CD4-positive, alpha-beta T cell (primary cell): ENCODE measurements around the gene NDEL1. TPM values are rescaled to one million over a fixed set of nuclear protein-coding genes. Genes with fewer than 3 reads are reported as not detected.

Experiments used
- ATAC-seq: fragments of 200-7000 bp; cut with Tn5 transposase; one replicate; pipeline ENCODE4 v1.10.0; 2022; ENCODE audit warnings: mild to moderate bottlenecking; ENCODE audit not compliant: poor library complexity
- CTCF ChIA-PET: fragments of 350-600 bp; sonication (Branson Sonifier 250); formaldehyde crosslinking; loops from one replicate; lab custom pipeline; 2021; ENCODE audit warnings: antibody characterized with exemption, inconsistent platforms; lab: Charles Lee
- POLR2A ChIA-PET: fragments of 350-600 bp; sonication (Branson Sonifier 250); formaldehyde crosslinking; loops from one replicate; lab custom pipeline; 2021; ENCODE audit warnings: antibody characterized with exemption, inconsistent platforms; lab: Charles Lee
- DNase-seq, 14 experiments: peaks; one replicate each; pipeline ENCODE4 v3.0.0-alpha.2; 2013 to 2020; ENCODE audit warnings: mixed read lengths in 2 of 14
- H3K27ac ChIP-seq, 2 donors: one replicate each; pipeline versions ENCODE4 v1.5.1 to v1.7.0; 2013; ENCODE audit warnings: low read length in 2 of 2, low read depth in 1 of 2, mild to moderate bottlenecking in 1 of 2
- H3K27me3 ChIP-seq, 2 experiments: 1 replicate in 1 of 2; 2 replicates in 1 of 2; pipeline versions ENCODE4 v1.6.1 to v1.7.0; 2013; ENCODE audit warnings: low read length in 2 of 2, control low read depth in 1 of 2, mild to moderate bottlenecking in 1 of 2, moderate library complexity in 1 of 2; ENCODE audit not compliant: insufficient read depth in 2 of 2, control insufficient read depth in 1 of 2
- H3K36me3 ChIP-seq: one replicate; pipeline ENCODE4 v1.6.1; 2013; ENCODE audit warnings: low read length, control low read depth; ENCODE audit not compliant: insufficient read depth
- H3K4me1 ChIP-seq: one replicate; pipeline ENCODE4 v1.6.1; 2013; ENCODE audit warnings: low read length, control low read depth; ENCODE audit not compliant: insufficient read depth
- H3K4me3 ChIP-seq: one replicate; pipeline ENCODE4 v1.5.1; 2013; ENCODE audit warnings: mild to moderate bottlenecking, low read length, moderate library complexity
- H3K9me3 ChIP-seq, 2 experiments: 1 replicate in 1 of 2; 2 replicates in 1 of 2; pipeline versions ENCODE4 v1.6.1 to v1.7.0; 2013; ENCODE audit warnings: low read length in 2 of 2, mild to moderate bottlenecking in 2 of 2, control low read depth in 1 of 2, moderate library complexity in 1 of 2; ENCODE audit not compliant: control insufficient read depth in 1 of 2, insufficient read depth in 1 of 2
- H3K27ac Mint-ChIP-seq: one replicate; pipeline ENCODE4 v1.8.0; 2020; ENCODE audit warnings: mixed read lengths
- H3K27me3 Mint-ChIP-seq: one replicate; pipeline ENCODE4 v1.8.0; 2021; ENCODE audit warnings: mixed read lengths
- H3K36me3 Mint-ChIP-seq: one replicate; pipeline ENCODE4 v1.8.0; 2021; ENCODE audit warnings: low read depth, mixed read lengths
- H3K4me1 Mint-ChIP-seq: one replicate; pipeline ENCODE4 v1.8.0; 2021; ENCODE audit warnings: low read depth, mixed read lengths
- H3K4me3 Mint-ChIP-seq: one replicate; pipeline ENCODE4 v1.8.0; 2020; ENCODE audit warnings: mild to moderate bottlenecking, mixed read lengths
- H3K9me3 Mint-ChIP-seq: one replicate; pipeline ENCODE4 v1.8.0; 2020; ENCODE audit warnings: mixed read lengths
- intact Hi-C, 2 experiments: fragments of 100-400 bp; cut with DNase I in 1 of 2; cut with micrococcal nuclease in 1 of 2; formaldehyde crosslinking; loops; one replicate each; pipeline versions ENCODE4 v1.15.1 to v1.9.0; 2023 to 2025; cut with DNase I, micrococcal nuclease
- total RNA-seq, 174 experiments: library from RNA in 2 of 174; stranded (reverse) in 2 of 174; gene quantifications; one replicate each; pipeline ENCODE4 v1.2.3 and lab custom pipeline; 2021 to 2026
- TF ChIP-seq, protein P1 (sequence below): fragments of 200-600 bp; IDR thresholded peaks from one replicate; pipeline ENCODE4 v1.8.0; 2022; ENCODE audit warnings: antibody characterized with exemption, mild to moderate bottlenecking

Gene NDEL1
- total RNA-seq, 2 experiments from 2014 or later: 300 to 313 TPM

DNA sequence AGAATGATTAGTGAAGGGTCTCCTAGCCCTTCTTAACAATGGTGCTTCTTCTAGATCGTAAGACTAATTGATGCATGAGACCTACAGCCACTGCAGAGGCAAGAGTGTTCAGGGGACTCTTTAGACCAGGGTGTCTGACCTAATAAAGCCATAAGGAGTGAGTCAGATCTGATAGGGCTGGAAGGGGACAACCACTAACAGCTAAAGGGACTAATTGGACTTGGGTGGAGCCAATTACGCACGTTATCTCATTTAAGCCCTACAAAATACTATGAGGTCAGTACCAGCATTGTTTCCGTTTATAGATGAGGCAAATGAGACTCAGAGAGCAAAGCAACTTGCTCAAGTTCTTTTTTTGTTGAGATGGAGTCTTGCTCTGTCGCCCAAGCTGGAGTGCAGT lies 23.6 kb upstream of the NDEL1 start:
- no peak for ATAC-seq
- Mint-ChIP-seq H3K9me3 (no peaks in the 10 kb centered on the region), H3K27me3 (peaks cover 9% of the 10 kb centered on the region), H3K36me3 (no peaks in the 10 kb centered on the region), H3K4me3 (no peak overlapping the region), H3K4me1 (peaks cover 10% of the 10 kb centered on the region), H3K27ac (no peak overlapping the region)
- DNase-seq: no peak
- Histone ChIP-seq H3K27me3 (peaks cover 0 to 7% of the 10 kb centered on the region in 2 experiments), H3K4me1 (peaks cover 16% of the 10 kb centered on the region), H3K27ac (no peak overlapping the region), H3K9me3 (no peaks in the 10 kb centered on the region), H3K4me3 (no peak overlapping the region), H3K36me3 (no peaks in the 10 kb centered on the region)
- intact Hi-C loops: loop anchor here in 1 of 2 experiments (10.0 kb wide), 1 partner anchor 483 kb away; no protein-coding TSS in a partner anchor
- TF ChIP-seq, protein P1, sequence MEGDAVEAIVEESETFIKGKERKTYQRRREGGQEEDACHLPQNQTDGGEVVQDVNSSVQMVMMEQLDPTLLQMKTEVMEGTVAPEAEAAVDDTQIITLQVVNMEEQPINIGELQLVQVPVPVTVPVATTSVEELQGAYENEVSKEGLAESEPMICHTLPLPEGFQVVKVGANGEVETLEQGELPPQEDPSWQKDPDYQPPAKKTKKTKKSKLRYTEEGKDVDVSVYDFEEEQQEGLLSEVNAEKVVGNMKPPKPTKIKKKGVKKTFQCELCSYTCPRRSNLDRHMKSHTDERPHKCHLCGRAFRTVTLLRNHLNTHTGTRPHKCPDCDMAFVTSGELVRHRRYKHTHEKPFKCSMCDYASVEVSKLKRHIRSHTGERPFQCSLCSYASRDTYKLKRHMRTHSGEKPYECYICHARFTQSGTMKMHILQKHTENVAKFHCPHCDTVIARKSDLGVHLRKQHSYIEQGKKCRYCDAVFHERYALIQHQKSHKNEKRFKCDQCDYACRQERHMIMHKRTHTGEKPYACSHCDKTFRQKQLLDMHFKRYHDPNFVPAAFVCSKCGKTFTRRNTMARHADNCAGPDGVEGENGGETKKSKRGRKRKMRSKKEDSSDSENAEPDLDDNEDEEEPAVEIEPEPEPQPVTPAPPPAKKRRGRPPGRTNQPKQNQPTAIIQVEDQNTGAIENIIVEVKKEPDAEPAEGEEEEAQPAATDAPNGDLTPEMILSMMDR: no peak
- ChIA-PET CTCF (no interaction called here), POLR2A (no interaction called here)

- no peak overlapping the region for H3K4me3 ChIP-seq
These were observed 22.4 kb upstream of the NDEL1 start for GRCh38 chr17:8413328-8413727.

DNA sequence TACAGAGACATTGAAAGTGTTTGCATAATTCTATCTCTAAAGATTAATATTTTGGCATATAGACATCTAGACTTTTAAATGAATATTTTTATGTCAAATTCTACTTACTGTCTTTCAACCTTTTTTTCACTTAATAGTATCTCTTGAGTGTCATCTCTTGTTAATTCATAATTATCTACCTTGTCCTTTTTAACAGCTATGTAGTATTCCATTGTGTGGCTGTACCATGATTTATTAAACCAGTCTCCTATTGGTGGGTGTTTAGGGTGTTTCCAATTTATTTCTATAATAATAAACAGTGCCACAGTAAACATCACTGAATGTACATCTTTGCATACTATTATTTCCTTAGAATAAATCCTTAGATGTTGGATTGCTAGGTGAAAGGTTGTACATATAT lies 21.7 kb upstream of the NDEL1 start:
- H3K27me3 Mint-ChIP-seq: peaks cover 15% of the 10 kb centered on the region
- POLR2A ChIA-PET: no interaction called here

More at GRCh38 chr17:8413328-8413727, 22.4 kb upstream of the NDEL1 start:
- Mint-ChIP-seq H3K36me3 (no peaks in the 10 kb centered on the region), H3K27me3 (peaks cover 15% of the 10 kb centered on the region), H3K9me3 (no peaks in the 10 kb centered on the region), H3K4me1 (peaks cover 10% of the 10 kb centered on the region), H3K4me3 (no peak overlapping the region), H3K27ac (no peak overlapping the region)
- Histone ChIP-seq H3K36me3 (no peaks in the 10 kb centered on the region), H3K27ac (no peak overlapping the region), H3K4me1 (peaks cover 16% of the 10 kb centered on the region), H3K9me3 (no peaks in the 10 kb centered on the region), H3K27me3 (peaks cover 0 to 11% of the 10 kb centered on the region in 2 experiments)
- TF ChIP-seq, protein P1: no peak
- ChIA-PET CTCF (no interaction called here), POLR2A (interaction anchor here (0.5 kb wide), 1 partner anchor 494 kb away, joined by 4 read pairs; no protein-coding TSS in a partner anchor)
- DNase-seq (peak in 3 of 14 experiments; percentile 27 to 43 (median 38)), ATAC-seq (peak; percentile 47)
- intact Hi-C loops: loop anchor here in 1 of 2 experiments (10.0 kb wide), 1 partner anchor 481 kb away; no protein-coding TSS in a partner anchor

More for the DNA sequence above, 21.7 kb upstream of the NDEL1 start:
- Mint-ChIP-seq H3K9me3 (no peaks in the 10 kb centered on the region), H3K27ac (no peak overlapping the region), H3K36me3 (no peaks in the 10 kb centered on the region), H3K4me3 (no peak overlapping the region), H3K4me1 (peaks cover 10% of the 10 kb centered on the region)
- no peak overlapping the region for H3K4me3 ChIP-seq
- no peaks in the 10 kb centered on the region for H3K9me3 ChIP-seq
- H3K27me3 ChIP-seq: peaks cover 0 to 7% of the 10 kb centered on the region in 2 experiments
- CTCF ChIA-PET: no interaction called here
- ATAC-seq (no peak), DNase-seq (no peak)
- H3K36me3 ChIP-seq: no peaks in the 10 kb centered on the region
- H3K27ac ChIP-seq: no peak overlapping the region
- H3K4me1 ChIP-seq: peaks cover 16% of the 10 kb centered on the region
- intact Hi-C loops: loop anchor here in 1 of 2 experiments (10.0 kb wide), 1 partner anchor 481 kb away; no protein-coding TSS in a partner anchor
- TF ChIP-seq, protein P1: no peak
